Liver (tissue), 9 donors: Measurements from ENCODE around the gene NWD2. TPM values are rescaled to one million over a fixed set of nuclear protein-coding genes. Genes with fewer than 3 reads are reported as not detected.

Experiments used
- DNase-seq: peaks from one replicate; pipeline ENCODE4 v3.0.0-alpha.2; 2017; ENCODE audit warnings: low spot score
- H3K27ac ChIP-seq, 2 donors: one replicate each; pipeline ENCODE4 v1.7.0; 2013; ENCODE audit warnings: inconsistent platforms in 2 of 2, low read length in 2 of 2, control low read depth in 1 of 2, low read depth in 1 of 2, mild to moderate bottlenecking in 1 of 2
- H3K27me3 ChIP-seq, 4 donors: one replicate each; pipeline versions ENCODE4 v1.6.1 to v1.7.0; 2013; ENCODE audit warnings: low read length in 3 of 4, inconsistent platforms in 1 of 4, mild to moderate bottlenecking in 1 of 4, moderate library complexity in 1 of 4; ENCODE audit not compliant: control insufficient read depth in 4 of 4, insufficient read depth in 4 of 4
- H3K36me3 ChIP-seq, 4 donors: one replicate each; pipeline versions ENCODE4 v1.6.1 to v1.7.0; 2013; ENCODE audit warnings: low read length in 3 of 4, mild to moderate bottlenecking in 3 of 4, low read depth in 1 of 4, moderate library complexity in 1 of 4; ENCODE audit not compliant: control insufficient read depth in 4 of 4, insufficient read depth in 3 of 4
- H3K4me1 ChIP-seq, 4 donors: one replicate each; pipeline versions ENCODE4 v1.6.1 to v1.7.0; 2013; ENCODE audit warnings: low read length in 3 of 4, mild to moderate bottlenecking in 3 of 4, moderate library complexity in 1 of 4; ENCODE audit not compliant: control insufficient read depth in 4 of 4, insufficient read depth in 4 of 4
- H3K4me3 ChIP-seq, 3 donors: one replicate each; pipeline versions ENCODE4 v1.6.1 to v1.7.0; 2013; ENCODE audit warnings: low read length in 3 of 3, control low read depth in 1 of 3, low read depth in 1 of 3, mild to moderate bottlenecking in 1 of 3
- H3K9ac ChIP-seq, 2 donors: one replicate each; pipeline ENCODE4 v1.7.0; 2013; ENCODE audit warnings: low read length in 2 of 2, mild to moderate bottlenecking in 2 of 2, moderate library complexity in 2 of 2, control low read depth in 1 of 2, low read depth in 1 of 2
- H3K9me3 ChIP-seq, 4 donors: one replicate each; pipeline versions ENCODE4 v1.6.1 to v1.7.0; 2013; ENCODE audit warnings: low read length in 3 of 4; ENCODE audit not compliant: control insufficient read depth in 4 of 4
- EGR1 ChIP-seq, 2 donors: IDR thresholded peaks; 2 replicates each; pipeline ENCODE4 v1.6.1; 2016 to 2018; ENCODE audit warnings: antibody characterized with exemption in 2 of 2, low read depth in 2 of 2
- FOXA1 ChIP-seq: IDR thresholded peaks from 2 replicates; pipeline ENCODE4 v1.6.1; 2016; ENCODE audit warnings: antibody characterized with exemption
- FOXA2 ChIP-seq: IDR thresholded peaks from 2 replicates; pipeline ENCODE4 v1.6.1; 2016; ENCODE audit warnings: antibody characterized with exemption
- GABPA ChIP-seq, 2 donors: IDR thresholded peaks in 1 of 2; conservative IDR thresholded peaks in 1 of 2; 2 replicates each; pipeline ENCODE4 v1.6.1; 2016; ENCODE audit warnings: antibody characterized with exemption in 2 of 2, mild to moderate bottlenecking in 1 of 2, moderate library complexity in 1 of 2
- HNF4A ChIP-seq, 2 donors: conservative IDR thresholded peaks; 2 replicates each; pipeline ENCODE4 v1.6.1; 2016; ENCODE audit warnings: antibody characterized with exemption in 2 of 2, mild to moderate bottlenecking in 2 of 2
- HNF4G ChIP-seq: IDR thresholded peaks from 2 replicates; pipeline ENCODE4 v1.6.1; 2016; ENCODE audit warnings: antibody characterized with exemption
- JUND ChIP-seq, 2 donors: IDR thresholded peaks; 2 replicates each; pipeline ENCODE4 v1.6.1; 2016; ENCODE audit warnings: antibody characterized with exemption in 2 of 2
- NR2F2 ChIP-seq: IDR thresholded peaks from 2 replicates; pipeline ENCODE4 v1.6.1; 2016; ENCODE audit warnings: antibody characterized with exemption
- RAD21 ChIP-seq, 2 donors: IDR thresholded peaks; 2 replicates each; pipeline ENCODE4 v1.6.1; 2016; ENCODE audit warnings: antibody characterized with exemption in 2 of 2, mild to moderate bottlenecking in 2 of 2
- RXRA ChIP-seq, 2 donors: IDR thresholded peaks; 2 replicates each; pipeline ENCODE4 v1.6.1; 2017 to 2018; ENCODE audit warnings: antibody characterized with exemption in 2 of 2, mild to moderate bottlenecking in 1 of 2
- SP1 ChIP-seq: IDR thresholded peaks from 2 replicates; pipeline ENCODE4 v1.6.1; 2018; ENCODE audit warnings: antibody characterized with exemption, mild to moderate bottlenecking
- TAF1 ChIP-seq: conservative IDR thresholded peaks from 2 replicates; pipeline ENCODE4 v1.6.1; 2016; ENCODE audit warnings: antibody characterized with exemption, mild to moderate bottlenecking
- YY1 ChIP-seq: IDR thresholded peaks from 2 replicates; pipeline ENCODE4 v1.6.1; 2016; ENCODE audit warnings: antibody characterized with exemption, mild to moderate bottlenecking
- WGBS: extraction: QIAGEN DNeasy Blood & Tissue Kit; methylation state at CpG from one replicate; pipeline ENCODE4 v1.1.7; 2013; 5-methylcytosine and 5-hydroxymethylcytosine counted together
- polyA plus RNA-seq, 2 donors: library from polyadenylated mRNA; stranded (reverse) in 1 of 2; unstranded in 1 of 2; fragments of 200-250 nt in 1 of 2; fragments of >200 nt in 1 of 2; fragmentation: Nextera tagmentation in 1 of 2; extraction: Ambion mirVana in 1 of 2; gene quantifications; one replicate each; pipeline versions ENCODE4 v1.2.1 to v1.2.3, GENCODE V29; 2013 to 2015
- total RNA-seq, 2 donors: library from RNA; depleted of rRNA; stranded (reverse); fragments of >200 nt; gene quantifications; one replicate each; pipeline ENCODE4 v1.2.3, GENCODE V29; 2014
- TF ChIP-seq, protein P1 (sequence below): IDR thresholded peaks from 2 replicates; pipeline ENCODE4 v1.6.1; 2016; ENCODE audit warnings: antibody characterized with exemption
- TF ChIP-seq, protein P2 (sequence below): IDR thresholded peaks from 2 replicates; pipeline ENCODE4 v1.6.1; 2016; ENCODE audit warnings: antibody characterized with exemption
- TF ChIP-seq, protein P3 (sequence below): IDR thresholded peaks from 2 replicates; pipeline ENCODE4 v1.6.1; 2016; ENCODE audit warnings: antibody characterized with exemption, mild to moderate bottlenecking
- TF ChIP-seq, protein P4 (sequence below): fragments of 150-350 bp; IDR thresholded peaks from 2 replicates; pipeline ENCODE4 v1.5.1; 2017; ENCODE audit warnings: improper control_type of control experiment, low read depth, low read length; ENCODE audit not compliant: missing input control
- donor health status: healthy.
- donor health status: healthy.
- donor health status: healthy.
- donor health status: healthy.
- donor health status: healthy.

Gene NWD2
- total and polyA plus RNA-seq, 4 donors = 0.08 to 0.37 TPM; not detected in 2

DNA sequence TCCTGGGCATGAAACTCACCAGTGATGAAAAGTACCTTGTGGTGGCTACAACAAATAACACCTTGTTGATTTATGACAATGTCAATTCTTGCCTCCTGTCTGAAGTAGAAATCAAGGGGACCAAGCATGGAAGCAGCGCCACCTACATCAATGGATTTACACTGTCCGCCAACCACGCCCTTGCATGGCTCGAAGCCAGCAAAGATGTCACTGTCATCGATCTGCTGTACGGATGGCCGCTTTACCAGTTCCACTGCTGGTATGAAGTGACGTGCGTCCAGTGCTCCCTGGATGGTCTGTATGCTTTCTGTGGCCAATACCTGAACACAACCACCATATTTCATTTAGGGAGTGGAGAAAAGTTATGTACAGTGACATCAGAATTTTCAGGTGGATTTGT lies 200.5 kb downstream of the NWD2 start:
- H3K9me3 ChIP-seq = no peaks in the 10 kb centered on the region
- no peaks in the 10 kb centered on the region for H3K27me3 ChIP-seq
- H3K27ac ChIP-seq = no peak overlapping the region
- H3K4me3 ChIP-seq = no peak overlapping the region
- TF ChIP-seq HNF4A (conservative IDR thresholded peaks at IDR 0.05) = no peak
- no peak for TF ChIP-seq FOXA1
- no peak for TF ChIP-seq RAD21 (IDR thresholded peaks at IDR 0.05)
- TF ChIP-seq EGR1 (IDR thresholded peaks at IDR 0.05; ENCODE audit: low read depth in 2 of 2) = no peak
- TF ChIP-seq JUND (IDR thresholded peaks at IDR 0.05) = no peak
- TF ChIP-seq, protein P1, sequence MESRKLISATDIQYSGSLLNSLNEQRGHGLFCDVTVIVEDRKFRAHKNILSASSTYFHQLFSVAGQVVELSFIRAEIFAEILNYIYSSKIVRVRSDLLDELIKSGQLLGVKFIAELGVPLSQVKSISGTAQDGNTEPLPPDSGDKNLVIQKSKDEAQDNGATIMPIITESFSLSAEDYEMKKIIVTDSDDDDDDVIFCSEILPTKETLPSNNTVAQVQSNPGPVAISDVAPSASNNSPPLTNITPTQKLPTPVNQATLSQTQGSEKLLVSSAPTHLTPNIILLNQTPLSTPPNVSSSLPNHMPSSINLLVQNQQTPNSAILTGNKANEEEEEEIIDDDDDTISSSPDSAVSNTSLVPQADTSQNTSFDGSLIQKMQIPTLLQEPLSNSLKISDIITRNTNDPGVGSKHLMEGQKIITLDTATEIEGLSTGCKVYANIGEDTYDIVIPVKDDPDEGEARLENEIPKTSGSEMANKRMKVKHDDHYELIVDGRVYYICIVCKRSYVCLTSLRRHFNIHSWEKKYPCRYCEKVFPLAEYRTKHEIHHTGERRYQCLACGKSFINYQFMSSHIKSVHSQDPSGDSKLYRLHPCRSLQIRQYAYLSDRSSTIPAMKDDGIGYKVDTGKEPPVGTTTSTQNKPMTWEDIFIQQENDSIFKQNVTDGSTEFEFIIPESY = no peak
- TF ChIP-seq, protein P2, sequence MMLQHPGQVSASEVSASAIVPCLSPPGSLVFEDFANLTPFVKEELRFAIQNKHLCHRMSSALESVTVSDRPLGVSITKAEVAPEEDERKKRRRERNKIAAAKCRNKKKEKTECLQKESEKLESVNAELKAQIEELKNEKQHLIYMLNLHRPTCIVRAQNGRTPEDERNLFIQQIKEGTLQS = no peak
- TF ChIP-seq, protein P3, sequence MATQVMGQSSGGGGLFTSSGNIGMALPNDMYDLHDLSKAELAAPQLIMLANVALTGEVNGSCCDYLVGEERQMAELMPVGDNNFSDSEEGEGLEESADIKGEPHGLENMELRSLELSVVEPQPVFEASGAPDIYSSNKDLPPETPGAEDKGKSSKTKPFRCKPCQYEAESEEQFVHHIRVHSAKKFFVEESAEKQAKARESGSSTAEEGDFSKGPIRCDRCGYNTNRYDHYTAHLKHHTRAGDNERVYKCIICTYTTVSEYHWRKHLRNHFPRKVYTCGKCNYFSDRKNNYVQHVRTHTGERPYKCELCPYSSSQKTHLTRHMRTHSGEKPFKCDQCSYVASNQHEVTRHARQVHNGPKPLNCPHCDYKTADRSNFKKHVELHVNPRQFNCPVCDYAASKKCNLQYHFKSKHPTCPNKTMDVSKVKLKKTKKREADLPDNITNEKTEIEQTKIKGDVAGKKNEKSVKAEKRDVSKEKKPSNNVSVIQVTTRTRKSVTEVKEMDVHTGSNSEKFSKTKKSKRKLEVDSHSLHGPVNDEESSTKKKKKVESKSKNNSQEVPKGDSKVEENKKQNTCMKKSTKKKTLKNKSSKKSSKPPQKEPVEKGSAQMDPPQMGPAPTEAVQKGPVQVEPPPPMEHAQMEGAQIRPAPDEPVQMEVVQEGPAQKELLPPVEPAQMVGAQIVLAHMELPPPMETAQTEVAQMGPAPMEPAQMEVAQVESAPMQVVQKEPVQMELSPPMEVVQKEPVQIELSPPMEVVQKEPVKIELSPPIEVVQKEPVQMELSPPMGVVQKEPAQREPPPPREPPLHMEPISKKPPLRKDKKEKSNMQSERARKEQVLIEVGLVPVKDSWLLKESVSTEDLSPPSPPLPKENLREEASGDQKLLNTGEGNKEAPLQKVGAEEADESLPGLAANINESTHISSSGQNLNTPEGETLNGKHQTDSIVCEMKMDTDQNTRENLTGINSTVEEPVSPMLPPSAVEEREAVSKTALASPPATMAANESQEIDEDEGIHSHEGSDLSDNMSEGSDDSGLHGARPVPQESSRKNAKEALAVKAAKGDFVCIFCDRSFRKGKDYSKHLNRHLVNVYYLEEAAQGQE = no peak
- WGBS = 94% methylated on average over 9 of the region's 9 CpGs
- H3K4me1 ChIP-seq = no peaks in the 10 kb centered on the region
- no peak overlapping the region for H3K9ac ChIP-seq
- no peak for DNase-seq
- no peaks in the 10 kb centered on the region for H3K36me3 ChIP-seq

DNA sequence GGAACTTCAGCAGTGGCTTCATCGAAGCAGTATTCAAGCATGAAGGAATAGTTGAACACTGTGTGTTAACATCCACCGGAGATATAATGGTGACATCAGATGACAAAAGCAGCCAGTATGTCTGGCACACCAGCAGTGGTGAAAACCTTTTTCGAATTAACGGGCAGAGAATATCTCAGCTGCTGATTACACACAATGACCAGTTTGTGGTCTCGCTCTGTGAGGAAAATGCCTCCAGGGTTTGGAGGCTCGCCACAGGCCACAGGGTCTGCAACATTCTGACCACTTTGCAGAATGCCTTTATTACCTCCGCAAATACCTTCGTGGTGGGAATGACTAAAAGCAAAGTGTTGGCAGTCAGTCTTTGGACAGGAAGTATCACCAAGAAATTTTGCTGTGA lies 201.5 kb downstream of the NWD2 start:
- Histone ChIP-seq H3K27me3 (no peaks in the 10 kb centered on the region), H3K4me3 (no peak overlapping the region), H3K9me3 (no peaks in the 10 kb centered on the region), H3K4me1 (no peaks in the 10 kb centered on the region), H3K9ac (no peak overlapping the region), H3K27ac (no peak overlapping the region), H3K36me3 (no peaks in the 10 kb centered on the region)
- DNase-seq = no peak
- no peak for TF ChIP-seq YY1
- 93% methylated on average over 8 of the region's 8 CpGs for WGBS

DNA sequence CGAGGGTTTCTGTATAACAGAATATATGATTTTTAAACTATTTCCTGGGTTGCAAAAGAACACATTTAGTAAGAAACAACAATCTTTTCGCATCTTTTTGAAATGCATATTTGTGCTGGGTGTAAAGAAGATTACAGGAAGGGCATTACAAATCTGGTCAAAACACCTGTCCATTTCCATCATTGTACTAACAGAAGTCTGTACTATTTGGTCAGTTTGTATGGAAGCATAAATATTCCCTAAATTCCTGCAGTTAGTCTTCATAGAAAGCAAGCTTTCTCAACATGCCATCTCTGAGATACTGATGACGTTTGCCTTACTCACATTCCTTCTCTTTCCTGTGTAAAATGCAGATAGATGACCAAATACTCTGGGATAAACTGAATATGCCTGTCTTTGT lies 203.3 kb downstream of the NWD2 start:
- WGBS = 86% methylated on average over 3 of the region's 3 CpGs
- DNase-seq = no peak

More for the DNA sequence above, 203.3 kb downstream of the NWD2 start:
- Histone ChIP-seq H3K4me3 (no peak overlapping the region), H3K36me3 (no peaks in the 10 kb centered on the region), H3K9ac (no peak overlapping the region), H3K9me3 (no peaks in the 10 kb centered on the region), H3K27ac (no peak overlapping the region), H3K4me1 (peaks cover 0 to 2% (median 2%) of the 10 kb centered on the region in 4 donors), H3K27me3 (no peaks in the 10 kb centered on the region)
- TF ChIP-seq, protein P2 = no peak
- no peak for TF ChIP-seq FOXA2
- TF ChIP-seq GABPA (IDR thresholded peaks at IDR 0.05 in 1 of 2, conservative IDR thresholded peaks at IDR 0.05 in 1 of 2) = no peak
- TF ChIP-seq TAF1 = no peak
- no peak for TF ChIP-seq SP1
- TF ChIP-seq HNF4G = no peak
- TF ChIP-seq, protein P4, sequence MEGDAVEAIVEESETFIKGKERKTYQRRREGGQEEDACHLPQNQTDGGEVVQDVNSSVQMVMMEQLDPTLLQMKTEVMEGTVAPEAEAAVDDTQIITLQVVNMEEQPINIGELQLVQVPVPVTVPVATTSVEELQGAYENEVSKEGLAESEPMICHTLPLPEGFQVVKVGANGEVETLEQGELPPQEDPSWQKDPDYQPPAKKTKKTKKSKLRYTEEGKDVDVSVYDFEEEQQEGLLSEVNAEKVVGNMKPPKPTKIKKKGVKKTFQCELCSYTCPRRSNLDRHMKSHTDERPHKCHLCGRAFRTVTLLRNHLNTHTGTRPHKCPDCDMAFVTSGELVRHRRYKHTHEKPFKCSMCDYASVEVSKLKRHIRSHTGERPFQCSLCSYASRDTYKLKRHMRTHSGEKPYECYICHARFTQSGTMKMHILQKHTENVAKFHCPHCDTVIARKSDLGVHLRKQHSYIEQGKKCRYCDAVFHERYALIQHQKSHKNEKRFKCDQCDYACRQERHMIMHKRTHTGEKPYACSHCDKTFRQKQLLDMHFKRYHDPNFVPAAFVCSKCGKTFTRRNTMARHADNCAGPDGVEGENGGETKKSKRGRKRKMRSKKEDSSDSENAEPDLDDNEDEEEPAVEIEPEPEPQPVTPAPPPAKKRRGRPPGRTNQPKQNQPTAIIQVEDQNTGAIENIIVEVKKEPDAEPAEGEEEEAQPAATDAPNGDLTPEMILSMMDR = no peak
- no peak for TF ChIP-seq FOXA1
- no peak for TF ChIP-seq YY1
- TF ChIP-seq NR2F2 = no peak
- TF ChIP-seq, protein P3 = no peak
- no peak for TF ChIP-seq RXRA (IDR thresholded peaks at IDR 0.05)
- no peak for TF ChIP-seq JUND (IDR thresholded peaks at IDR 0.05)
